Breast epithelium (tissue), 3 donors: ENCODE measurements around the gene SLC16A12.

Source experiments
- POLR2A ChIP-seq: fragments of 450-650 bp; IDR thresholded peaks from one replicate; pipeline ENCODE4 v1.6.1; 2016; ENCODE audit warnings: antibody characterized with exemption, mild to moderate bottlenecking, moderate library complexity
- POLR2AphosphoS5 ChIP-seq, 3 donors: sonication (generic); formaldehyde crosslinking; IDR thresholded peaks; one replicate each; pipeline ENCODE4 v1.6.1; 2017; ENCODE audit warnings: antibody characterized with exemption in 3 of 3
- TF ChIP-seq, protein P1 (sequence below), 3 donors: fragments of 450-650 bp; IDR thresholded peaks; one replicate each; pipeline ENCODE4 v1.5.1; 2016 to 2017; ENCODE audit warnings: antibody characterized with exemption in 3 of 3, mild to moderate bottlenecking in 3 of 3, moderate library complexity in 3 of 3

DNA sequence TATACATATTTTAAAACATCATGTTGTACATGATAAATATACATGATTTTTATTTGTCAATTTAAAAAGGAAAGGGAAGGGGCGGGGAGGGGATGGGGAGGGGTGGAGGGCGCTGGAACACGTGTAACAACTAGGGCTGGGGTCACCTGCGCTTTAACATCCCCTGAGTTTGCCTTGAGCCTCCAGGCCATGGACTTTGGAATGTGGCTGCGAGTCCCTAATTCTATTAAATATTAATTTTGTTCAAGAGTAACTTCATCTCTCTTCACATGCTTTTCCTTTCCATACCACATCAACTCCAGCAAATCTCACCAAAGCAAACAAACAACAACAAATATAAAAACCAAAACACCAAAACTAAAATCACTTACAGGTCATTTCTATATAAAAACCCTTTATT, 110.4 kb downstream of the SLC16A12 start:
- TF ChIP-seq, protein P1, sequence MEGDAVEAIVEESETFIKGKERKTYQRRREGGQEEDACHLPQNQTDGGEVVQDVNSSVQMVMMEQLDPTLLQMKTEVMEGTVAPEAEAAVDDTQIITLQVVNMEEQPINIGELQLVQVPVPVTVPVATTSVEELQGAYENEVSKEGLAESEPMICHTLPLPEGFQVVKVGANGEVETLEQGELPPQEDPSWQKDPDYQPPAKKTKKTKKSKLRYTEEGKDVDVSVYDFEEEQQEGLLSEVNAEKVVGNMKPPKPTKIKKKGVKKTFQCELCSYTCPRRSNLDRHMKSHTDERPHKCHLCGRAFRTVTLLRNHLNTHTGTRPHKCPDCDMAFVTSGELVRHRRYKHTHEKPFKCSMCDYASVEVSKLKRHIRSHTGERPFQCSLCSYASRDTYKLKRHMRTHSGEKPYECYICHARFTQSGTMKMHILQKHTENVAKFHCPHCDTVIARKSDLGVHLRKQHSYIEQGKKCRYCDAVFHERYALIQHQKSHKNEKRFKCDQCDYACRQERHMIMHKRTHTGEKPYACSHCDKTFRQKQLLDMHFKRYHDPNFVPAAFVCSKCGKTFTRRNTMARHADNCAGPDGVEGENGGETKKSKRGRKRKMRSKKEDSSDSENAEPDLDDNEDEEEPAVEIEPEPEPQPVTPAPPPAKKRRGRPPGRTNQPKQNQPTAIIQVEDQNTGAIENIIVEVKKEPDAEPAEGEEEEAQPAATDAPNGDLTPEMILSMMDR (IDR thresholded peaks at IDR 0.05) = no peak
- TF ChIP-seq POLR2A (no peak), POLR2AphosphoS5 (IDR thresholded peaks at IDR 0.05) (no peak)
